ENCODE results near the gene NEK6.

DNA sequence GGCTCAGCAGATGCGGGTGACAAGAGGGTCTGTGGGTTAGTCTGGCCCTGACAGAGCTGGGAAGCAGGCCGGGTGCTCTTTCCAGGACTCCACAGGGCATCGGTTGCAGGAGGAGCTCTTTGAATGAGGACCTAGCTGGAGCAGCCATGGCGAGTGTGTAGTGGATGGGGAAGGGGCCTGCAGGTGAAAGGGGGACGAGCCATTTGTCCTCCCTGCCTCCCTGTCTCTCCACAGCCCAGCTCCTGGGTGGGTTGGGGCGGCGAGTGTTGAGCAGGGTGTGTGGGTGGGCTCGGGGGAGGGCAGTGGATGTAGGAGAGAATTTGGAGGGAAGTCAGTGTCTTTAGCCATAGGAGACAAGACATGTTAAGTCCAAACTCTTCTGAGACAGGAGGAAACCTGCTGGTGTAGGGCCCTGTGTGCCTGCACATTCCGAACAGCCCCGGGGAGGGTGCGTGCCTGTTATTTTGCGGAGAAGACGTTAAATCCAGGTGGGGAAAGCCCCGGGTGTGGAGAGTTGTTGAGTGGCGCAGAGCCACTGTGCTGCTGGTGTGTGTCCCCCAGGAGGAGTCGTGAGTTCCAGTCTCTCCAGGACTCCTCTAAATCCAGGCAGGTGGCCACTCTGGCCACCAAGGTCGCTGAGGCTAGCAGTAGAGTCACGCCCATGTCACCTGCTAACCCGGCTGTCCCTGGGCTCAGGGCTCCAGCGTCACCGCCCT, 83.9 kb downstream of the NEK6 start:
- TF ChIP-seq CTCF (IDR thresholded peaks at IDR 0.05) (no peak), POLR2A (IDR thresholded peaks at IDR 0.05) (no peak)

Measured in testis (tissue), 2 donors.